ENCODE measurements around the gene TSNAX. TPM values are rescaled to one million over a fixed set of nuclear protein-coding genes. Genes with fewer than 3 reads are reported as not detected.

The TSNAX gene
- polyA plus RNA-seq, 1 of the 3 experiments (the other 2 are of a cell fraction): 15.7 TPM

GRCh38 chr1:231508941-231509340 is 19.5 kb upstream of the TSNAX start:
- Histone ChIP-seq H3K27me3 (ENCODE audit: insufficient read depth) (no peaks in the 10 kb centered on the region), H3K4me3 (ENCODE audit: low read depth in 2 of 2, low read length in 1 of 2) (no peak overlapping the region), H3K9me2 (no peaks in the 10 kb centered on the region), H3K9ac (no peak overlapping the region), H2AFZ (ENCODE audit: low read depth) (no peak overlapping the region), H3K36me3 (replicated peaks in 1 of 2; ENCODE audit: control insufficient read depth in 1 of 2, insufficient read depth in 2 of 2, low read length in 1 of 2) (no peaks in the 10 kb centered on the region), H3F3A (replicated peaks; ENCODE audit: insufficient read depth) (peaks cover 3% of the 10 kb centered on the region), H3K4me1 (ENCODE audit: control insufficient read depth in 1 of 2, insufficient read depth in 2 of 2, low read depth in 1 of 2, low read length in 1 of 2) (peaks cover 0 to 2% of the 10 kb centered on the region in 2 experiments; a peak in 2 of 4 replicates), H3K27ac (ENCODE audit: low read depth in 2 of 2, low read length in 1 of 2) (no peak overlapping the region), H3K4me2 (no peak overlapping the region), H4K20me1 (ENCODE audit: insufficient read depth) (no peaks in the 10 kb centered on the region), H3K9me3 (no peaks in the 10 kb centered on the region), H3K79me2 (ENCODE audit: insufficient read depth) (no peaks in the 10 kb centered on the region)
- TF ChIP-seq MAX (IDR thresholded peaks at IDR 0.05; ENCODE audit: low read depth) (no peak), MEF2A (IDR thresholded peaks at IDR 0.05; ENCODE audit: borderline replicate concordance, low read depth) (no peak), ZBTB33 (IDR thresholded peaks at IDR 0.05; ENCODE audit: borderline replicate concordance, low read depth) (no peak), USF1 (IDR thresholded peaks at IDR 0.05; ENCODE audit: borderline replicate concordance, low read depth) (no peak), TAF1 (IDR thresholded peaks at IDR 0.05; ENCODE audit: borderline replicate concordance, low read depth, low read length) (no peak), RAD21 (IDR thresholded peaks at IDR 0.05; ENCODE audit: low read length) (no peak), POLR2AphosphoS5 (IDR thresholded peaks at IDR 0.05; ENCODE audit: low read depth, low read length) (no peak), FOXJ3 (CRISPR knock-in tag; IDR thresholded peaks at IDR 0.05) (no peak), RXRA (IDR thresholded peaks at IDR 0.05; ENCODE audit: borderline replicate concordance, low read depth) (no peak), GATA2 (CRISPR knock-in tag; IDR thresholded peaks at IDR 0.05) (no peak), IRF3 (IDR thresholded peaks at IDR 0.05; ENCODE audit: low read depth, low read length) (no peak), SIN3A (IDR thresholded peaks at IDR 0.05; ENCODE audit: borderline replicate concordance, low read depth, low read length) (no peak), TEAD4 (IDR thresholded peaks at IDR 0.05; ENCODE audit: borderline replicate concordance, insufficient read depth) (no peak), SMC3 (IDR thresholded peaks at IDR 0.05; ENCODE audit: low read depth, low read length) (no peak), CTCF (IDR thresholded peaks at IDR 0.05) (no peak)
- ChIA-PET POLR2A (no interaction called here), CTCF (interaction anchor here (0.7 to 1.5 kb wide), 2 partner anchors 8 to 15 kb away, joined by 3 read pairs; no protein-coding TSS in a partner anchor)
- WGBS (ENCODE audit: low lambda C conversion rate): 98% methylated on average over 6 of the region's 6 CpGs
- DNase-seq: no peak
